Measurements from ENCODE around the gene MPST. TPM values are rescaled to one million over a fixed set of nuclear protein-coding genes. Genes with fewer than 3 reads are reported as not detected.

MPST gene
- total RNA-seq, 1 donor from 2014 or later: 60.2 TPM

- no peak for DNase-seq (ENCODE audit: low spot score)
These were observed 59.6 kb downstream of the MPST start for GRCh38 chr22:37079158-37079557.

Other genes starting within 250 kb of the MPST start
- 21.4 TPM for gene IFT27, start 243.6 kb upstream of the MPST start, total RNA-seq (ENCODE audit: insufficient read depth, low replicate concordance)
- 15.2 TPM for gene PVALB, start 202.7 kb upstream of the MPST start, total RNA-seq (ENCODE audit: insufficient read depth, low replicate concordance)
- 13.5 TPM for gene NCF4, start 158.7 kb upstream of the MPST start, total RNA-seq (ENCODE audit: insufficient read depth, low replicate concordance)
- 8.7 TPM for gene CSF2RB, start 106.1 kb upstream of the MPST start, total RNA-seq (ENCODE audit: insufficient read depth, low replicate concordance)
- 12.5 TPM for gene TST, start 295 bp upstream of the MPST start, total RNA-seq (ENCODE audit: insufficient read depth, low replicate concordance)
- 19.0 TPM for gene KCTD17, start 32.0 kb downstream of the MPST start, total RNA-seq (ENCODE audit: insufficient read depth, low replicate concordance)
- gene TMPRSS6, start 90.0 kb downstream of the MPST start, total RNA-seq (ENCODE audit: insufficient read depth, low replicate concordance): not detected
- not detected for gene IL2RB, start 130.2 kb downstream of the MPST start, total RNA-seq (ENCODE audit: insufficient read depth, low replicate concordance)
- gene C1QTNF6, start 168.5 kb downstream of the MPST start, total RNA-seq (ENCODE audit: insufficient read depth, low replicate concordance): 13.0 TPM
- 1.7 TPM for gene SSTR3, start 192.7 kb downstream of the MPST start, total RNA-seq (ENCODE audit: insufficient read depth, low replicate concordance)
- 17.3 TPM for gene RAC2, start 224.5 kb downstream of the MPST start, total RNA-seq (ENCODE audit: insufficient read depth, low replicate concordance)

All from umbilical cord (tissue), 2 donors.